Superior temporal gyrus (tissue), 1 donor: ENCODE results near the gene SAMD4A.
"Not testable (repeated sequence)": the region's sequence is repeated elsewhere in the genome, so short reads cannot be mapped to it uniquely, and the experiment has no call there.

Experiments
- DNase-seq: peaks from one replicate; pipeline ENCODE4 v3.0.0-alpha.2; 2016; ENCODE audit errors: extremely low spot score

SAMD4A gene

GRCh38 chr14:54591866-54592265 is 24.9 kb downstream of the SAMD4A start:
- DNase-seq, result no peak

DNA sequence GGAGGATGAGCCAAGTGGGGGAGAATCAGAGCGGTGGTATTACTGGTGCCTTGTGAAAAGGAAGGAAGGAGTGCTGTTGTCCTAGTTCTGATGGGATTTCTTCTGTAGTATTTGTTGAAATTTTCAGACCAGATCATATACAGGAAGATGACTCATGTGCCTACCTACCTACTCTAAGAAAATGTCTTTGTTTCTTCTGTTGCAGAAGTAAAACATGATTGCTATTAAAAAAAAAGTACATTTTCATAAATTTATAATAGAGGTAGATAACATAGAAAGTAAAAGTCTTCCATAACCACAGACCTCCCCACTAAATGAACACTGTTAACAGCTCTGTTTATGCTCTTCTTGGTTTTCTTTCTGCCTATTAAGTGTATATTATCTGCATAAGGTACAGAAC is 26.9 kb downstream of the SAMD4A start:
- no peak for DNase-seq

DNA sequence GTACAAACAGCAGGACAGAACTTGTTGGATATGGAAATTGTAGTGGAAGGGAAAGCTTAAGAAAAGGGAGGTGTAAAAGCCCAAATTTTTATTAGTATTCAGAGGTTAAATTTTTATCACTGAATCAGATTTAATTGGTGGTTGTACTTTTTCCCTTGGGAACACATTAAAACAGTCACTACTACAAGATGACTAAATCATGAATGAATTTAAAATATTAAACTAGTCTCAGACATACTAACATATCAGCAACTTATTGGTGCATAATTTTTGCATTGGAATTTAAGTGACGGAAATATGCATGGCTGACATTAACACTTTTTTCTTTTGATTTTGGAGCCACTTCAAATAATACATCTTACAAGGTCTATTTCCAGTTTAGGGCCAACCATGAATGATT is 27.6 kb downstream of the SAMD4A start:
- no peak for DNase-seq

GRCh38 chr14:54597795-54598443 is 31.0 kb downstream of the SAMD4A start:
- no peak for DNase-seq

DNA sequence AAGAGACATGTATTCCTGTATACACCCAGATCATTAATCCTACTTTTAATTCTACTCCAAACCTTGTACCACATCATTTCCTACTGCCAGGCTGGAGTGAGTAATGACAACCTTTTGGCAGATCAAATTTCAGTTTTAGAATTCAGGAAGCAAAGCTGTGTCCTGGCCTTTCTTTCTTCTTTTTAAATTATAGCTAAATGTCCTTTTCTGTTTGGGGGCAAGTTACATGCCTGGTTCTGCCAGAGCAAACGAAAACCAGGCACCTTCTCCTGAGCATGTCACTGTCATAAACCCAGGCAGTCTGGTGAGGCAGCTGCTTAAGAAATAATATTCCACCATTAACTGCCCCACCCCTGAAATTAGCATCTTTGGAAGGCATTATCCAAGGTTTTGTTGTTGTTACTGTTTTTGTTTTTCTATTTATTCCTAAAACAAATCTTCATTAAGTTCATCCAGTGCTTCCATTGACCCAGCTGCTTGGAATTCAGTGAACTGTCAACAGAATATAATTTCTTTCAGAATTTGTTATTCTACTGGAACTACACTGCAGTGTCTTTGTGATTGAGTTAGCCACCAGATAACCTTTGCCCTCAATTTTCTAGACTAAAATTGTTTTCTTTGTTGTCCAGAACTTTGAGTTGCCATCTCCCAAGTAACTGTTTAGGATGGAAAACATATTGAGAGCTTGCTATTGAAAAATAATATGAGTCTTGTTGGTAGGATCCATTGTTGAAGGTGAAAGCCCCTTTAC is 33.2 kb downstream of the SAMD4A start:
- DNase-seq, result no peak

DNA sequence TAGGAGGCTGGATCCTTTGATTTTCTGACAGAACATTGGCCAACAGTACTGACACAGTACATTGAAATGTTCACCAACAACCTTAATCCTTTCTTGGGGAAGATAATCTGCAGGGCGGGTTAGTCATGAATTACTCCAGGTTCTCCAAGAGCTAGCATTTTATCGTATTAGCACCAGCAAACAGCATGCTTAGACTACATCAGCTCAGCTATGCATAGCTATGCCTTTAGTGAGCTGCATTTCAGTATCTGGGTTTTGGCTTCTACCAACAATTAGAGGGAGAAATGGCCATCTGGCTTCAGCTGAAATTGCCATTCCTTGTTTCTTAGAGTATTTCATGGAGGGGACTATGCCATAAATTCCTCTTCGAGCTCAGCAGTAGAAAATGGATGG is 33.8 kb downstream of the SAMD4A start:
- no peak for DNase-seq

- DNase-seq, result no peak
Observed at GRCh38 chr14:54603362-54603761, 36.4 kb downstream of the SAMD4A start.

DNA sequence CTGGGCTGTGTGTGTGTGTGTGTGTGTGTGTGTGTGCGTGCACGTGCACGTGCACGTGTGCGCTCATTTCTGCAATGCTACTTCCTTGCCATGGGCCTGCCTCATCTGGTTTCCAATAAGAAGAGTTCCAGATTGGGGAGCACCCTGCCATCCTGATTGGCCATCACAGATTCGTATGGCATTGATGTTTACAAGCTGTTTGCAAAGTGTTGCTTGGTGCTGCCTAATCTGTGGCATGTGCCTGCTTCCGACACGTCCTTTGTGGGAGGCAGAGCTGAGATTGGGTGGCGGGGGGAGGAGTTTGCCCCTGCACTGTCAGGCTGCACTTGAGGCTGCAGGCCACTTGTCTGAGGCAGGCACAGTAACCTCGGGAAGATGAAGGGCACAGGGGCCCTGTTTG is 39.2 kb downstream of the SAMD4A start:
- no peak for DNase-seq

DNA sequence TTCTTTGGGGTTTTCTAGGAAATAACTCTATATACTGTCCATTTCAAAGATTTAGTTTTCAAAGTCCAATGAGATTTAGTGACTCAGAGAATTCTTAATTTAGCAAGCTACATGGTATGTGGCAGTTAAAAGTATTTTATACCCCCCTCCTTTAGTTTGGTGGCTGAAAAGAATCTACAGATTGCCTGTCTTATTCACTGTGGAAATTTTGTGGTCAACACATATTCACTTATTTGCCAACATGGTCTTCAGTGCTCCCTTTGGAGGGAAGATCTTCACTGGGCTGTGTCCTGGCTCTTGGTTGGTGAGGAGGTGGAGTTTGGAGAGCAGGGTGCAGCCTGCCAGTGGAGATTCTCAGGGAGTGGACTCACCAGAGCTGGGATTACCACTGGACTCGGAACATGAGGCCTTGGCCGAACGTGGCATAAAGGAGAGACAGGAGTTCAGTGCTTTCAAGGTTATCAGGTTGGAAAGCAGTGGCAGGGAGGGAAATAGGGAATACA is 39.8 kb downstream of the SAMD4A start:
- no peak for DNase-seq

GRCh38 chr14:54609576-54609975 is 42.6 kb downstream of the SAMD4A start:
- no peak for DNase-seq

- no peak for DNase-seq
Observed at GRCh38 chr14:54610051-54610977, 43.4 kb downstream of the SAMD4A start.

GRCh38 chr14:54614296-54614695 is 47.4 kb downstream of the SAMD4A start:
- no peak for DNase-seq

DNA sequence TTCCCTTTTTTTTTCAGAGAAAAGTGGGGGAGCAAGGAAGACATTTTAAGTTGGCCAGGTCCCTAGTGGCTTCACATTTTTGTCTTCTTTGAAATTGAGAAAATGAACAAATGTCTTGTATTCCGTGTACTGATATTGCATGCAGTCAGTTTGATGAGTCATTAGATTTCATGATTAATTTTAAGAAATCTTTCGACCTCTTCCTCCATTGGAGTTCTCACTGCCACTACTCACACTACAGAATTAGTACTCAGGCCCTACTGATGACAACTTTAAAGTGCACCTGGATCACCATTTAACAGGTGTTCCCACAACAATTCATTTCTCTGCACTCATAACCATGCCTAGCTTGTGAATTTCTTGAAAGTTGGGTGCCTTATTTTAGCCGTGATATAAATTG is 50.5 kb downstream of the SAMD4A start:
- no peak for DNase-seq

GRCh38 chr14:54621686-54622085 is 54.8 kb downstream of the SAMD4A start:
- no peak for DNase-seq

GRCh38 chr14:54622192-54622958 is 55.4 kb downstream of the SAMD4A start:
- no peak for DNase-seq

- no peak for DNase-seq
Observed at GRCh38 chr14:54623279-54624004, 56.5 kb downstream of the SAMD4A start.

- DNase-seq, result not testable (repeated sequence)
Observed at GRCh38 chr14:54624005-54624358, 57.1 kb downstream of the SAMD4A start.

- no peak for DNase-seq
Observed at GRCh38 chr14:54625112-54625511, 58.2 kb downstream of the SAMD4A start.

- no peak for DNase-seq
Observed at GRCh38 chr14:54627219-54627539, 60.3 kb downstream of the SAMD4A start.

DNA sequence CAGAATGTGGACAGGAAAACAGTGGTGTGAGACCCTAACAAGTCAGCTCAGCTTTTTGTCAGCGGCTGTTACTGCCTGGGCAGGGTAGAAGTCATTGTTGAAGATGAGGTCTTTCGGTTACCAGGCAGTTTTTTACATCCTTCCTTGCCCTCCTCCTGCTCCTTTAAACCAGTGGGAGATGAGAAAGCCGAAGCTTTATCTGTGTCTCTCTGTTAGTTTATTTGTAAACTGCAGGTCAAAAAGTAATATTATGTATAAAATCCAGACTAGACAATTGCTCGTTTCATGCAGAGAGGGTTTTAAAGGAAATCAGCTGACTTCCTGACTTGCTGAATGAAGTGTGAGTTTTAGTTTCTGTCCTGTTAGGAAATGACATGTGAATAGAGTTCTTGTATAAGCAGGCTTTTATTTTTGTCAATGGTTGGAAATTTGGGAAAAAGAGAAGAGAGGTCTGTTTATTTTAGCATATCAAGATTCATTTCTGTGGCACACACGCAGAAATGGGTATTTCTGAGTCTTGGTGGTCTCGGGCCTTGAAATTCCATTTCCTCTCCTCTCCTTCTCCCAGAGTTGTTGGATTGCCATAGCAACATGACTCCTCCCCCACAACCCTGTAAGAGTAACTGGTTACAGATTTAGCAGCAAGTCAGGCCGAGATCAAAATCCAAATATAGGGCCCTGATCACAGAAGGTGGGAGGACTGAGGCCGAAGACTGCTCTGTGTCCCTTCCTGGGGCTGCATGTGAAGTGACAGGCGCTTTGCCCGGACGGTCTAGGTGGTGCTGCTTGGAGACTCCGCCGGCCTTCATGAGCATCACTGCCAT is 60.8 kb downstream of the SAMD4A start:
- DNase-seq, result peak; percentile 75
